ENCODE measurements around the gene TATDN3. TPM values are rescaled to one million over a fixed set of nuclear protein-coding genes. Genes with fewer than 3 reads are reported as not detected.

Gene TATDN3
- total RNA-seq, 1 donor from 2014 or later: 12.2 TPM

GRCh38 chr1:212785871-212786270 lies 5.8 kb upstream of the TATDN3 start:
- no peak overlapping the region for H3K27ac Mint-ChIP-seq (ENCODE audit: unreplicated experiment)
- H3K4me3 Mint-ChIP-seq (ENCODE audit: unreplicated experiment): no peak overlapping the region
- no peaks in the 10 kb centered on the region for H3K9me3 Mint-ChIP-seq (ENCODE audit: low read depth)
- TF ChIP-seq CTCF (IDR thresholded peaks at IDR 0.05): no peak
- H3K4me1 Mint-ChIP-seq (ENCODE audit: low read depth): peaks cover 15% of the 10 kb centered on the region
- H3K36me3 Mint-ChIP-seq (ENCODE audit: low read depth): peaks cover 3% of the 10 kb centered on the region
- H3K27me3 Mint-ChIP-seq (ENCODE audit: low read depth): no peaks in the 10 kb centered on the region
- DNase-seq (ENCODE audit: low spot score): no peak

GRCh38 chr1:212791261-212791675 lies 426 bp upstream of the TATDN3 start:
- Mint-ChIP-seq H3K27me3 (ENCODE audit: low read depth) (no peaks in the 10 kb centered on the region), H3K27ac (ENCODE audit: unreplicated experiment) (peak overlapping the region; percentile 99), H3K4me3 (ENCODE audit: unreplicated experiment) (peak overlapping the region; percentile 95), H3K9me3 (ENCODE audit: low read depth) (no peaks in the 10 kb centered on the region), H3K36me3 (ENCODE audit: low read depth) (no peaks in the 10 kb centered on the region), H3K4me1 (ENCODE audit: low read depth) (peaks cover 17% of the 10 kb centered on the region)
- peak; percentile 90 for DNase-seq (ENCODE audit: low spot score)
- no peak for TF ChIP-seq CTCF (IDR thresholded peaks at IDR 0.05)

GRCh38 chr1:212792396-212792908 lies 758 bp downstream of the TATDN3 start:
- Mint-ChIP-seq H3K27ac (ENCODE audit: unreplicated experiment) (peak overlapping the region; percentile 99), H3K27me3 (ENCODE audit: low read depth) (no peaks in the 10 kb centered on the region), H3K4me3 (ENCODE audit: unreplicated experiment) (peak overlapping the region; percentile 95), H3K9me3 (ENCODE audit: low read depth) (no peaks in the 10 kb centered on the region), H3K36me3 (ENCODE audit: low read depth) (peaks cover 2% of the 10 kb centered on the region), H3K4me1 (ENCODE audit: low read depth) (peaks cover 17% of the 10 kb centered on the region)
- DNase-seq (ENCODE audit: low spot score): no peak
- no peak for TF ChIP-seq CTCF (IDR thresholded peaks at IDR 0.05)

GRCh38 chr1:212794561-212795014 lies 2.9 kb downstream of the TATDN3 start:
- peaks cover 17% of the 10 kb centered on the region for H3K4me1 Mint-ChIP-seq (ENCODE audit: low read depth)
- H3K27ac Mint-ChIP-seq (ENCODE audit: unreplicated experiment): no peak overlapping the region
- TF ChIP-seq CTCF (IDR thresholded peaks at IDR 0.05): no peak
- no peaks in the 10 kb centered on the region for H3K9me3 Mint-ChIP-seq (ENCODE audit: low read depth)
- no peak overlapping the region for H3K4me3 Mint-ChIP-seq (ENCODE audit: unreplicated experiment)
- H3K36me3 Mint-ChIP-seq (ENCODE audit: low read depth): peaks cover 7% of the 10 kb centered on the region
- H3K27me3 Mint-ChIP-seq (ENCODE audit: low read depth): no peaks in the 10 kb centered on the region
- DNase-seq (ENCODE audit: low spot score): no peak

GRCh38 chr1:212797681-212798080 lies 6.0 kb downstream of the TATDN3 start:
- TF ChIP-seq CTCF (IDR thresholded peaks at IDR 0.05): no peak
- DNase-seq (ENCODE audit: low spot score): no peak
- Mint-ChIP-seq H3K4me1 (ENCODE audit: low read depth) (peaks cover 4% of the 10 kb centered on the region), H3K9me3 (ENCODE audit: low read depth) (no peaks in the 10 kb centered on the region), H3K36me3 (ENCODE audit: low read depth) (peaks cover 9% of the 10 kb centered on the region), H3K27me3 (ENCODE audit: low read depth) (no peaks in the 10 kb centered on the region), H3K27ac (ENCODE audit: unreplicated experiment) (no peak overlapping the region), H3K4me3 (ENCODE audit: unreplicated experiment) (no peak overlapping the region)

All from chondrocyte (in vitro differentiated cells).